Astrocyte (in vitro differentiated cells and primary cell): ENCODE data around the gene DIMT1. TPM values are rescaled to one million over a fixed set of nuclear protein-coding genes. Genes with fewer than 3 reads are reported as not detected.

Source experiments
- DNase-seq: peaks from one replicate; pipeline ENCODE4 v3.0.0-alpha.2; 2010; ENCODE audit warnings: low read depth
- FAIRE-seq: peaks from 2 replicates; lab custom pipeline; 2011; peaks lifted over from hg19 to GRCh38; lab: Jason Lieb, UNC
- H2AFZ ChIP-seq: 2 replicates; pipeline ENCODE4 v1.6.0; 2012; ENCODE audit warnings: low read depth, low read length, inconsistent platforms
- H3K27ac ChIP-seq: 2 replicates; pipeline ENCODE4 v1.5.1; 2011; ENCODE audit warnings: low read depth, low read length, inconsistent platforms
- H3K27me3 ChIP-seq: 2 replicates; pipeline ENCODE4 v1.6.0; 2011; ENCODE audit warnings: low read length, inconsistent platforms; ENCODE audit not compliant: insufficient read depth
- H3K36me3 ChIP-seq: 2 replicates; pipeline ENCODE4 v1.5.1; 2011; ENCODE audit warnings: low read length, inconsistent platforms; ENCODE audit not compliant: insufficient read depth
- H3K4me1 ChIP-seq: 2 replicates; pipeline ENCODE4 v1.5.1; 2011; ENCODE audit warnings: low read length, inconsistent platforms; ENCODE audit not compliant: insufficient read depth
- H3K4me2 ChIP-seq: 2 replicates; pipeline ENCODE4 v1.6.0; 2012; ENCODE audit warnings: low read length, inconsistent platforms
- H3K4me3 ChIP-seq: 2 replicates; pipeline ENCODE4 v1.5.1; 2011; ENCODE audit warnings: low read depth, mild to moderate bottlenecking, low read length, inconsistent platforms; ENCODE audit not compliant: insufficient read depth
- H3K79me2 ChIP-seq: 2 replicates; pipeline ENCODE4 v1.6.0; 2012; ENCODE audit warnings: mild to moderate bottlenecking, low read length, inconsistent platforms; ENCODE audit not compliant: insufficient read depth
- H3K9ac ChIP-seq: 2 replicates; pipeline ENCODE4 v1.6.0; 2012; ENCODE audit warnings: mild to moderate bottlenecking, low read length, inconsistent platforms
- H3K9me3 ChIP-seq: 2 replicates; pipeline ENCODE4 v1.5.1; 2012; ENCODE audit warnings: low read depth, mild to moderate bottlenecking, low read length, inconsistent platforms; ENCODE audit not compliant: insufficient read depth
- H4K20me1 ChIP-seq: 2 replicates; pipeline ENCODE4 v1.6.0; 2012; ENCODE audit warnings: low read length, inconsistent platforms; ENCODE audit not compliant: insufficient read depth
- H3K27ac Mint-ChIP-seq: one replicate; pipeline ENCODE4 v1.8.0; 2021; ENCODE audit warnings: mild to moderate bottlenecking, mixed read lengths; ENCODE audit not compliant: unreplicated experiment
- H3K27me3 Mint-ChIP-seq: one replicate; pipeline ENCODE4 v1.8.0; 2021; ENCODE audit warnings: low read depth, mixed read lengths; ENCODE audit not compliant: unreplicated experiment
- H3K36me3 Mint-ChIP-seq: one replicate; pipeline ENCODE4 v1.8.0; 2021; ENCODE audit warnings: low read depth, mixed read lengths; ENCODE audit not compliant: unreplicated experiment
- H3K4me1 Mint-ChIP-seq: one replicate; pipeline ENCODE4 v1.8.0; 2021; ENCODE audit warnings: low read depth, mixed read lengths; ENCODE audit not compliant: unreplicated experiment
- H3K4me3 Mint-ChIP-seq: one replicate; pipeline ENCODE4 v1.8.0; 2021; ENCODE audit warnings: mild to moderate bottlenecking, moderate library complexity, mixed read lengths; ENCODE audit not compliant: unreplicated experiment
- H3K9me3 Mint-ChIP-seq: one replicate; pipeline ENCODE4 v1.8.0; 2021; ENCODE audit warnings: mild to moderate bottlenecking, mixed read lengths; ENCODE audit not compliant: unreplicated experiment
- CTCF ChIP-seq: IDR thresholded peaks from 2 replicates; pipeline ENCODE4 v1.5.1; 2011; ENCODE audit warnings: low read depth, mild to moderate bottlenecking, inconsistent platforms, low read length, moderate library complexity; ENCODE audit not compliant: insufficient read depth
- EZH2 ChIP-seq: IDR thresholded peaks from 2 replicates; pipeline ENCODE4 v1.6.1; 2012; ENCODE audit warnings: mild to moderate bottlenecking, low read length, inconsistent platforms; ENCODE audit not compliant: insufficient read depth
- total RNA-seq: library from RNA; stranded (reverse); gene quantifications from 2 replicates; pipeline ENCODE4 v1.2.1, GENCODE V29; 2021

The DIMT1 gene
- total RNA-seq, 1 donor from 2014 or later: 25.7 TPM

- no peaks in the 10 kb centered on the region for H3K9me3 Mint-ChIP-seq
- peaks cover 2% of the 10 kb centered on the region for H3K4me1 Mint-ChIP-seq
- Histone ChIP-seq H3K79me2 (no peaks in the 10 kb centered on the region), H3K9me3 (no peaks in the 10 kb centered on the region), H3K27ac (no peak overlapping the region), H4K20me1 (no peaks in the 10 kb centered on the region), H3K9ac (no peak overlapping the region), H3K4me2 (no peak overlapping the region), H3K36me3 (peaks cover 34% of the 10 kb centered on the region), H3K4me3 (no peak overlapping the region), H3K27me3 (no peaks in the 10 kb centered on the region), H3K4me1 (no peaks in the 10 kb centered on the region), H2AFZ (no peak overlapping the region)
- no peak overlapping the region for H3K4me3 Mint-ChIP-seq
- no peak for TF ChIP-seq EZH2
- no peak for TF ChIP-seq CTCF
- H3K27ac Mint-ChIP-seq: no peak overlapping the region
- FAIRE-seq (no peak), DNase-seq (peak; percentile 19)
- peaks cover 18% of the 10 kb centered on the region for H3K36me3 Mint-ChIP-seq
- no peaks in the 10 kb centered on the region for H3K27me3 Mint-ChIP-seq
Measured at GRCh38 chr5:62376064-62376463, 27.6 kb downstream of the DIMT1 start.

- H3K4me3 ChIP-seq: no peak overlapping the region
- Mint-ChIP-seq H3K4me3 (no peak overlapping the region), H3K4me1 (peaks cover 2% of the 10 kb centered on the region), H3K27ac (no peak overlapping the region), H3K36me3 (peaks cover 16% of the 10 kb centered on the region), H3K9me3 (no peaks in the 10 kb centered on the region), H3K27me3 (no peaks in the 10 kb centered on the region)
- H2AFZ ChIP-seq: no peak overlapping the region
- H3K27ac ChIP-seq: no peak overlapping the region
- no peak overlapping the region for H3K4me2 ChIP-seq
- no peaks in the 10 kb centered on the region for H3K27me3 ChIP-seq
- no peaks in the 10 kb centered on the region for H3K9me3 ChIP-seq
- TF ChIP-seq CTCF: no peak
- TF ChIP-seq EZH2: no peak
- DNase-seq (no peak), FAIRE-seq (no peak)
- H4K20me1 ChIP-seq: no peaks in the 10 kb centered on the region
- no peak overlapping the region for H3K9ac ChIP-seq
- peaks cover 32% of the 10 kb centered on the region for H3K36me3 ChIP-seq
- H3K4me1 ChIP-seq: no peaks in the 10 kb centered on the region
- H3K79me2 ChIP-seq: no peaks in the 10 kb centered on the region
Measured at GRCh38 chr5:62375627-62376026, 28.1 kb downstream of the DIMT1 start.

GRCh38 chr5:62374090-62374489, 29.6 kb downstream of the DIMT1 start:
- H3K36me3 ChIP-seq: peaks cover 28% of the 10 kb centered on the region
- Mint-ChIP-seq H3K36me3 (peaks cover 17% of the 10 kb centered on the region), H3K9me3 (no peaks in the 10 kb centered on the region), H3K4me3 (no peak overlapping the region), H3K27ac (no peak overlapping the region), H3K27me3 (no peaks in the 10 kb centered on the region), H3K4me1 (peaks cover 2% of the 10 kb centered on the region)
- no peak overlapping the region for H3K4me3 ChIP-seq
- H3K9me3 ChIP-seq: no peaks in the 10 kb centered on the region
- no peak overlapping the region for H2AFZ ChIP-seq
- H4K20me1 ChIP-seq: no peaks in the 10 kb centered on the region
- H3K27me3 ChIP-seq: no peaks in the 10 kb centered on the region
- no peak for FAIRE-seq
- H3K4me2 ChIP-seq: no peak overlapping the region
- DNase-seq: no peak
- TF ChIP-seq CTCF: no peak
- TF ChIP-seq EZH2: no peak
- no peak overlapping the region for H3K9ac ChIP-seq
- H3K27ac ChIP-seq: no peak overlapping the region
- H3K4me1 ChIP-seq: no peaks in the 10 kb centered on the region
- H3K79me2 ChIP-seq: no peaks in the 10 kb centered on the region
